GM20000 (cell line): ENCODE results near the gene CTBP1.

ENCODE experiments used
- DNase-seq: peaks from one replicate; pipeline ENCODE4 v3.0.0; 2012; ENCODE audit warnings: low spot score
- CTCF ChIP-seq: IDR thresholded peaks from 2 replicates; pipeline ENCODE4 v1.5.1; 2012; ENCODE audit warnings: mild to moderate bottlenecking, control low read depth; ENCODE audit errors: extremely low read depth, missing control alignments

The CTBP1 gene

GRCh38 chr4:1231637-1232360, 17.1 kb downstream of the CTBP1 start:
- no peak for TF ChIP-seq CTCF
- DNase-seq: no peak

- TF ChIP-seq CTCF: no peak
- no peak for DNase-seq
Observed at GRCh38 chr4:1230971-1231636, 17.8 kb downstream of the CTBP1 start.

DNA sequence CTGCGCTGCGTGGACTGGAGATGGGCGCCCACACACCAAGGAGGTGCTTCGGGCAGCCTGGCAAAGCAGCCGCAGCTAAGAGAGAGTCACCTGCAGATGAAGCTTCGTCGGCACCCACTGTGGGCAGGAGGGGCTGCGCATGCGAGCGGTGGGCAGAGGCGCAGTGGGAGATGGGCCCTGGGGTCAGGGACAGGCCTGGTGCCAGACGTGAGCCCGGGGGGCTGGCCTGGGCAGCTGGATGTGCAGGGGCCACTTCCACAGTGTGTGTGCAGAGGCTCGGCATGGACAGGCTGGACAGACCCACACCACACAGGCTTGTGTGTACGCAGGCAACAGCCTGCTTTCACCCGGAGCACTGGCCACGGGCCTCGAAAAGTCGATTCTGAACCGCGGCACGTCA, 18.6 kb downstream of the CTBP1 start:
- TF ChIP-seq CTCF: no peak

GRCh38 chr4:1229117-1229849, 19.6 kb downstream of the CTBP1 start:
- no peak for DNase-seq
- no peak for TF ChIP-seq CTCF

More for the DNA sequence above, 18.6 kb downstream of the CTBP1 start:
- DNase-seq: no peak

GRCh38 chr4:1227816-1228215, 21.1 kb downstream of the CTBP1 start:
- no peak for TF ChIP-seq CTCF
- no peak for DNase-seq

- no peak for DNase-seq
Observed at GRCh38 chr4:1226598-1226997, 22.3 kb downstream of the CTBP1 start.

More at GRCh38 chr4:1226598-1226997, 22.3 kb downstream of the CTBP1 start:
- TF ChIP-seq CTCF: no peak
